Fibroblast of lung (primary cell): Measurements from ENCODE around the gene LDLRAD4. TPM values are rescaled to one million over a fixed set of nuclear protein-coding genes. Genes with fewer than 3 reads are reported as not detected.
A peak's percentile ranks its signal among the peaks of the same experiment; 100 is the strongest.

Experiments used
- DNase-seq, 2 donors: peaks; one replicate each; pipeline versions ENCODE4 v3.0.0 to v3.0.0-alpha.2; 2010; ENCODE audit warnings: low read depth in 2 of 2
- H2AFZ ChIP-seq: 2 replicates; pipeline ENCODE4 v1.5.1; 2012; ENCODE audit warnings: low read length, control low read depth, inconsistent platforms
- H3K27ac ChIP-seq: 2 replicates; pipeline ENCODE4 v1.5.1; 2011; ENCODE audit warnings: low read length, control low read depth; ENCODE audit not compliant: insufficient read depth
- H3K27me3 ChIP-seq: 2 replicates; pipeline ENCODE4 v1.5.1; 2011; ENCODE audit warnings: mild to moderate bottlenecking, low read length; ENCODE audit not compliant: control insufficient read depth, insufficient read depth
- H3K36me3 ChIP-seq: 2 replicates; pipeline ENCODE4 v1.5.1; 2011; ENCODE audit warnings: low read length; ENCODE audit not compliant: control insufficient read depth, insufficient read depth
- H3K4me1 ChIP-seq: 2 replicates; pipeline ENCODE4 v1.5.1; 2011; ENCODE audit warnings: low read length; ENCODE audit not compliant: control insufficient read depth, insufficient read depth; ENCODE audit errors: extremely low read depth
- H3K4me2 ChIP-seq: 2 replicates; pipeline ENCODE4 v1.5.1; 2011; ENCODE audit warnings: low read length, control low read depth; ENCODE audit not compliant: insufficient read depth; ENCODE audit errors: extremely low read depth
- H3K4me3 ChIP-seq, 4 experiments: fragments of 200-600 bp in 1 of 4; sonication (generic) in 1 of 4; replicated peaks in 1 of 4; 2 replicates each; pipeline ENCODE4 v1.5.1; 2011 to 2016; ENCODE audit warnings: low read length in 4 of 4, low read depth in 3 of 4, mild to moderate bottlenecking in 3 of 4, control low read depth in 2 of 4, inconsistent platforms in 1 of 4, mixed read lengths in 1 of 4; ENCODE audit not compliant: insufficient read depth in 1 of 4; ENCODE audit errors: control extremely low read depth in 1 of 4
- H3K79me2 ChIP-seq: 2 replicates; pipeline ENCODE4 v1.5.1; 2012; ENCODE audit warnings: mild to moderate bottlenecking, low read length, inconsistent platforms; ENCODE audit not compliant: control insufficient read depth, insufficient read depth
- H3K9ac ChIP-seq: 2 replicates; pipeline ENCODE4 v1.5.1; 2011; ENCODE audit warnings: mild to moderate bottlenecking, low read length, control low read depth; ENCODE audit not compliant: insufficient read depth
- H3K9me3 ChIP-seq: 2 replicates; pipeline ENCODE4 v1.5.1; 2012; ENCODE audit warnings: low read depth, low read length; ENCODE audit not compliant: control insufficient read depth, insufficient read depth
- H4K20me1 ChIP-seq: 2 replicates; pipeline ENCODE4 v1.5.1; 2011; ENCODE audit warnings: low read length; ENCODE audit not compliant: control insufficient read depth, insufficient read depth; ENCODE audit errors: extremely low read depth
- EZH2 ChIP-seq: IDR thresholded peaks from 2 replicates; pipeline ENCODE4 v1.5.1; 2012; ENCODE audit warnings: low read length, control low read depth, mild to moderate bottlenecking; ENCODE audit errors: missing control alignments
- polyA plus RNA-seq, 2 donors: library from polyadenylated mRNA; depleted of rRNA in 1 of 2; stranded (reverse) in 1 of 2; unstranded in 1 of 2; fragments of >200 nt; gene quantifications; 2 replicates each; pipeline ENCODE4 v1.2.1, GENCODE V29; 2011 to 2012; ENCODE audit warnings: missing spikeins in 1 of 2
- total RNA-seq: library from RNA; depleted of rRNA; stranded (reverse); fragments of >200 nt; gene quantifications from 2 replicates; pipeline ENCODE4 v1.2.1, GENCODE V29; 2014
- TF ChIP-seq, protein P1 (sequence below), 2 donors: IDR thresholded peaks in 1 of 2; conservative IDR thresholded peaks in 1 of 2; 1 replicate in 1 of 2; 2 replicates in 1 of 2; pipeline ENCODE4 v1.5.1; 2011 to 2012; ENCODE audit warnings: low read length in 2 of 2, control low read depth in 1 of 2, inconsistent platforms in 1 of 2, low read depth in 1 of 2, mild to moderate bottlenecking in 1 of 2

LDLRAD4 gene
- total and polyA plus RNA-seq, 2 donors (not counting 1 experiment from before 2014, with no cell fraction given): not detected

DNA sequence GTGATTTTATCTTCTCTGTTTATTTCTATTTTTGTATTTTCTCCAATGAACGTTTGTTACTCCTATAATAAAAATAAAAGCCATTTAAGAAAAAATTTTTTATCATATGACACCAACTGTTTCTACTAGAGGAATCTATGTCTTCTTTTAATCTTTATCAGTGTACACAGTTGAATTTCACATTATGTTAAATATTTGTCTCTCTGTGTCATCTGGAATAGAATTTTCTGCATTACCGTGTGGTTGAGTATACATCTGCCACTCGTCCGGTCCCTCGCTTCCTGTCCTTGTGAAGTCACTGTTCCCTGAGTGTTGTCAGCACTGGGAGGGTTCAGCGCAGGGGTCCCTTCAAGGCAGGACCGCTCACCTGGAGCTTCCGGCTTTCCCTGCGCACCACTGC lies 99.2 kb downstream of the LDLRAD4 start:
- no peak overlapping the region for H3K9ac ChIP-seq
- H2AFZ ChIP-seq: no peak overlapping the region
- no peaks in the 10 kb centered on the region for H3K27me3 ChIP-seq
- H3K4me3 ChIP-seq: no peak overlapping the region
- H3K27ac ChIP-seq: no peak overlapping the region
- no peaks in the 10 kb centered on the region for H3K9me3 ChIP-seq
- no peaks in the 10 kb centered on the region for H3K4me1 ChIP-seq
- no peak overlapping the region for H3K4me2 ChIP-seq
- H3K79me2 ChIP-seq: no peaks in the 10 kb centered on the region
- no peaks in the 10 kb centered on the region for H3K36me3 ChIP-seq
- no peaks in the 10 kb centered on the region for H4K20me1 ChIP-seq
- TF ChIP-seq, protein P1, sequence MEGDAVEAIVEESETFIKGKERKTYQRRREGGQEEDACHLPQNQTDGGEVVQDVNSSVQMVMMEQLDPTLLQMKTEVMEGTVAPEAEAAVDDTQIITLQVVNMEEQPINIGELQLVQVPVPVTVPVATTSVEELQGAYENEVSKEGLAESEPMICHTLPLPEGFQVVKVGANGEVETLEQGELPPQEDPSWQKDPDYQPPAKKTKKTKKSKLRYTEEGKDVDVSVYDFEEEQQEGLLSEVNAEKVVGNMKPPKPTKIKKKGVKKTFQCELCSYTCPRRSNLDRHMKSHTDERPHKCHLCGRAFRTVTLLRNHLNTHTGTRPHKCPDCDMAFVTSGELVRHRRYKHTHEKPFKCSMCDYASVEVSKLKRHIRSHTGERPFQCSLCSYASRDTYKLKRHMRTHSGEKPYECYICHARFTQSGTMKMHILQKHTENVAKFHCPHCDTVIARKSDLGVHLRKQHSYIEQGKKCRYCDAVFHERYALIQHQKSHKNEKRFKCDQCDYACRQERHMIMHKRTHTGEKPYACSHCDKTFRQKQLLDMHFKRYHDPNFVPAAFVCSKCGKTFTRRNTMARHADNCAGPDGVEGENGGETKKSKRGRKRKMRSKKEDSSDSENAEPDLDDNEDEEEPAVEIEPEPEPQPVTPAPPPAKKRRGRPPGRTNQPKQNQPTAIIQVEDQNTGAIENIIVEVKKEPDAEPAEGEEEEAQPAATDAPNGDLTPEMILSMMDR (conservative IDR thresholded peaks at IDR 0.05 in 1 of 2, IDR thresholded peaks at IDR 0.05 in 1 of 2; ENCODE audit: low read depth in 1 of 2, low read length in 2 of 2): no peak
- no peak for TF ChIP-seq EZH2
- no peak for DNase-seq

DNA sequence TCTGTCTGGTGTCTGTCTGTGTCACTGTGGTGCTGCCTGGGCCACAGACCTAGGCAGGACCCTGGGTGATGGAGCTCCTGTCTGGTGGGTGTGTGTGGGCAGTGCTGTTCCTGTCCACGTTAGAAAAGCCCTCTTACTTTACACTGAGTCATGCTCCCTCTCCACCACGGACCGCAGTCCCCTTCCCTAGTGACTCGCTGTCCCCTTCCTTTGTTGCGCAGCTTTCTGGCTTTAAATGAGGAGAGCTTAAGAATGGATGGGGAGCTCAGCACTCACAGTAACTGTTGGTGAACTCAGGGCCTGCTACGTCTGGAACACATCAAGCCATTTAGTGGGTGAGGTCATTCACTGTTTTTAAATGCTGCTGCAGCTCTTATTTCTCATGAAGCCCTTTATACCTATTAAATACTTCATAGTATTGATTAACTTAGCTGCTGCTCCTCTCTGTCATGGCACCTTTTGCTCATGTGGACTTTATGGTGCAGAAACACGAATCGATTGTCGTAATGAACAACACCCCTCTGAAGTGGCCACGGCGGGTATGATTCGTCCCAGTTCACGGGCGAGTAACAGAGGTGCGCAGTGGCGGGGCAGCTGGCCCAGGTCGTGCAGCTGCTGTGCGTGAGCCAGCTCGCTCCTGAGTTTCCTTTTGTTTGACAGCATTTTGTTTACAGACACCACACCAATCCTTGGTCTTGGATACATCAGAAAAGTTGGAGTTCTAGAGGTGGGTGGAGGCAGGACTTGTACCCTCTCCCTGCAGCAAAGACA lies 100.4 kb downstream of the LDLRAD4 start:
- no peak for TF ChIP-seq EZH2
- TF ChIP-seq, protein P1 (conservative IDR thresholded peaks at IDR 0.05 in 1 of 2, IDR thresholded peaks at IDR 0.05 in 1 of 2; ENCODE audit: low read depth in 1 of 2, low read length in 2 of 2): no peak
- Histone ChIP-seq H3K9me3 (no peaks in the 10 kb centered on the region), H2AFZ (no peak overlapping the region), H3K4me2 (no peak overlapping the region), H3K27me3 (no peaks in the 10 kb centered on the region), H3K9ac (no peak overlapping the region), H4K20me1 (no peaks in the 10 kb centered on the region), H3K79me2 (no peaks in the 10 kb centered on the region), H3K4me3 (no peak overlapping the region), H3K4me1 (no peaks in the 10 kb centered on the region), H3K27ac (no peak overlapping the region), H3K36me3 (no peaks in the 10 kb centered on the region)
- peak in 1 of 2 donors; percentile 8 for DNase-seq

DNA sequence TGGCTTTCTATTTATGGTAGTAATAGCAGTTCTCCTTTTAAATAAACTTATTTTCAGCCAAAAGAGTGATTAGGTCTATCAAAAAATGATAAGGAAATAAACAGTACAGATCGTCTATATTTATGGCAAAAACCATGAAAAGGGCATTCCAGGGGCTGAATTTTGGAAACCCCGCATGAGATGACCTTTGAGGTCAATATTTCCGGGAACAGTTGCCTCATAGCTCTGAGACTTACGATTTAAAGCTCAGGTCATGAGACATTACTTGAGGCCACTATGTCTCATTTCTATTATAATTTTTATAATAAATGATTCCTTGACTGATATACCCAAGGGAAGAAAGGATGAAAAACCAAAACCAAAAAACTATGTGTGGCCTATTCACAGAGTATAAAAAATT lies 101.1 kb downstream of the LDLRAD4 start:
- no peak for DNase-seq
- Histone ChIP-seq H3K79me2 (no peaks in the 10 kb centered on the region), H3K36me3 (no peaks in the 10 kb centered on the region), H2AFZ (no peak overlapping the region), H3K27ac (no peak overlapping the region), H4K20me1 (no peaks in the 10 kb centered on the region), H3K4me1 (no peaks in the 10 kb centered on the region), H3K9ac (no peak overlapping the region), H3K4me2 (no peak overlapping the region), H3K9me3 (no peaks in the 10 kb centered on the region), H3K4me3 (no peak overlapping the region), H3K27me3 (no peaks in the 10 kb centered on the region)
- TF ChIP-seq EZH2: no peak
- TF ChIP-seq, protein P1 (conservative IDR thresholded peaks at IDR 0.05 in 1 of 2, IDR thresholded peaks at IDR 0.05 in 1 of 2; ENCODE audit: low read depth in 1 of 2, low read length in 2 of 2): no peak
